ENCODE results near the gene ZNF804B. TPM values are rescaled to one million over a fixed set of nuclear protein-coding genes. Genes with fewer than 3 reads are reported as not detected.

ZNF804B gene
- total and polyA plus RNA-seq, 2 of the 4 experiments (the other 2 are of a cell fraction), result not detected

DNA sequence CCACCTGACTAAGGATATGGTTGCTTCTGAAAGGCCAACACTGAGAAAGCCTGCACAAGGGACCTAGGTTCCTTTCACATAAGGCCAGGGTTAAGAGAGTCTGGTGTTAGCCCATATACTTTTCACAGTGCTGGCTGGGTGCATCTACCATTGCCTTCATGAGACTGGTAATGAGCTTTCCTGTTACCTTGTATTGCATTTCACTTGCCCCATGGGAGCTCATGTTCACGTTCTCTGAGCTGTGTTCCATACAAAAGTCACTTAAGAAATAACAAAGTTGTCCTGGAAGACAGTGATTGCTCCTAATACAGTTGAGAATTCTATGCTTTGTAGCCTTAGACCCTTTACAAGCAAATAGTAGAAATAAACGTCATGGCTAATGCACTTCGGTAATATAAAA lies 373.9 kb downstream of the ZNF804B start:
- dilution Hi-C loops (cut with HindIII; ENCODE audit: low sequenced_read_pairs, unreplicated experiment), result no loop called here

More for the DNA sequence above, 373.9 kb downstream of the ZNF804B start:
- DNase-seq, result no peak
- Histone ChIP-seq H2AK9ac (replicated peaks; ENCODE audit: low read depth, low read length, poor library complexity) (no peak overlapping the region), H4K5ac (ENCODE audit: low read depth, low read length) (no peak overlapping the region), H4K20me1 (ENCODE audit: insufficient read depth, low read length) (no peaks in the 10 kb centered on the region), H2BK15ac (ENCODE audit: low read depth, low read length) (no peak overlapping the region), H3K79me1 (ENCODE audit: low read depth in 1 of 2, low read length in 2 of 2) (no peaks in the 10 kb centered on the region), H3K4me1 (ENCODE audit: control insufficient read depth, insufficient read depth, low read length) (no peaks in the 10 kb centered on the region), H3K9me1 (ENCODE audit: insufficient read depth, low read length) (no peaks in the 10 kb centered on the region), H3K36me3 (ENCODE audit: control insufficient read depth, insufficient read depth, low read length) (no peaks in the 10 kb centered on the region), H2BK5ac (ENCODE audit: low read depth, low read length, poor library complexity, severe bottlenecking) (no peak overlapping the region), H3K9me3 (ENCODE audit: control insufficient read depth, insufficient read depth, low read length) (peaks cover 9% of the 10 kb centered on the region), H3K9ac (ENCODE audit: low read depth, low read length) (no peak overlapping the region), H2BK120ac (ENCODE audit: low read depth, low read length) (no peak overlapping the region), H2AFZ (replicated peaks; ENCODE audit: low read length, poor library complexity) (no peak overlapping the region), H3K27me3 (ENCODE audit: control insufficient read depth, insufficient read depth, low read length) (no peaks in the 10 kb centered on the region), H4K91ac (ENCODE audit: insufficient read depth, low read depth, low read length) (no peak overlapping the region), H3K23ac (ENCODE audit: low read depth, low read length) (no peak overlapping the region), H3K4ac (ENCODE audit: low read depth, low read length) (no peak overlapping the region), H2AK5ac (ENCODE audit: low read depth, low read length) (no peak overlapping the region), H3K18ac (ENCODE audit: low read depth, low read length) (no peak overlapping the region), H3K4me3 (ENCODE audit: insufficient read depth, low read depth, low read length) (no peak overlapping the region), H2BK20ac (ENCODE audit: low read depth, low read length) (no peak overlapping the region), H3K56ac (ENCODE audit: extremely low read depth, insufficient read depth, low read length) (no peak overlapping the region), H3K14ac (replicated peaks; ENCODE audit: low read depth, low read length) (no peak overlapping the region), H3K27ac (ENCODE audit: insufficient read depth, low read length) (no peak overlapping the region), H3K4me2 (ENCODE audit: low read depth, low read length) (no peak overlapping the region), H4K8ac (ENCODE audit: low read depth in 2 of 2, low read length in 2 of 2) (no peak overlapping the region)
- in situ Hi-C loops (cut with MboI; ENCODE audit: low sequenced_read_pairs), result no loop called here
- WGBS, 2 experiments (ENCODE audit: extremely low coverage in 2 of 2, insufficient read length in 1 of 2), result no CpG with 5 or more reads among the region's 3 CpGs
- ATAC-seq (ENCODE audit: low read depth), result no peak
- BruUV-seq (replicated peaks), result no TSS peak
- intact Hi-C loops (cut with micrococcal nuclease), result no loop called here
- POLR2A ChIA-PET (ENCODE audit: unreplicated experiment), result no interaction called here
- CTCF ChIA-PET, result no interaction called here
- TF ChIP-seq MAFK (IDR thresholded peaks at IDR 0.05; ENCODE audit: low read depth, low read length), result no peak
- TF ChIP-seq MAZ (IDR thresholded peaks at IDR 0.05; ENCODE audit: borderline replicate concordance, low read depth, low read length), result no peak
- no peak for TF ChIP-seq ELK1 (IDR thresholded peaks at IDR 0.05; ENCODE audit: borderline replicate concordance, low read depth, low read length)
- no peak for TF ChIP-seq RCOR1 (IDR thresholded peaks at IDR 0.05; ENCODE audit: insufficient replicate concordance, low read length)
- TF ChIP-seq, protein P1, sequence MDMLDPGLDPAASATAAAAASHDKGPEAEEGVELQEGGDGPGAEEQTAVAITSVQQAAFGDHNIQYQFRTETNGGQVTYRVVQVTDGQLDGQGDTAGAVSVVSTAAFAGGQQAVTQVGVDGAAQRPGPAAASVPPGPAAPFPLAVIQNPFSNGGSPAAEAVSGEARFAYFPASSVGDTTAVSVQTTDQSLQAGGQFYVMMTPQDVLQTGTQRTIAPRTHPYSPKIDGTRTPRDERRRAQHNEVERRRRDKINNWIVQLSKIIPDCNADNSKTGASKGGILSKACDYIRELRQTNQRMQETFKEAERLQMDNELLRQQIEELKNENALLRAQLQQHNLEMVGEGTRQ (IDR thresholded peaks at IDR 0.05; ENCODE audit: low read depth, low read length), result no peak
- no peak for TF ChIP-seq CEBPB (IDR thresholded peaks at IDR 0.05; ENCODE audit: low read depth, low read length)
- TF ChIP-seq NFE2L2 (IDR thresholded peaks at IDR 0.05; ENCODE audit: low read depth, low read length), result no peak
- TF ChIP-seq MXI1 (IDR thresholded peaks at IDR 0.05; ENCODE audit: borderline replicate concordance, low read depth, low read length), result no peak
- no peak for TF ChIP-seq BHLHE40 (IDR thresholded peaks at IDR 0.05; ENCODE audit: low read depth, low read length)
- no peak for TF ChIP-seq RAD21 (IDR thresholded peaks at IDR 0.05; ENCODE audit: low read length)
- no peak for TF ChIP-seq FOS (IDR thresholded peaks at IDR 0.05; ENCODE audit: low read depth, low read length)
- TF ChIP-seq SMC3 (IDR thresholded peaks at IDR 0.05; ENCODE audit: low read depth, low read length), result no peak
- TF ChIP-seq RFX5 (IDR thresholded peaks at IDR 0.05; ENCODE audit: low read depth, low read length), result no peak
- no peak for TF ChIP-seq CHD1 (IDR thresholded peaks at IDR 0.05; ENCODE audit: low read depth, low read length)
- TF ChIP-seq, protein P2, sequence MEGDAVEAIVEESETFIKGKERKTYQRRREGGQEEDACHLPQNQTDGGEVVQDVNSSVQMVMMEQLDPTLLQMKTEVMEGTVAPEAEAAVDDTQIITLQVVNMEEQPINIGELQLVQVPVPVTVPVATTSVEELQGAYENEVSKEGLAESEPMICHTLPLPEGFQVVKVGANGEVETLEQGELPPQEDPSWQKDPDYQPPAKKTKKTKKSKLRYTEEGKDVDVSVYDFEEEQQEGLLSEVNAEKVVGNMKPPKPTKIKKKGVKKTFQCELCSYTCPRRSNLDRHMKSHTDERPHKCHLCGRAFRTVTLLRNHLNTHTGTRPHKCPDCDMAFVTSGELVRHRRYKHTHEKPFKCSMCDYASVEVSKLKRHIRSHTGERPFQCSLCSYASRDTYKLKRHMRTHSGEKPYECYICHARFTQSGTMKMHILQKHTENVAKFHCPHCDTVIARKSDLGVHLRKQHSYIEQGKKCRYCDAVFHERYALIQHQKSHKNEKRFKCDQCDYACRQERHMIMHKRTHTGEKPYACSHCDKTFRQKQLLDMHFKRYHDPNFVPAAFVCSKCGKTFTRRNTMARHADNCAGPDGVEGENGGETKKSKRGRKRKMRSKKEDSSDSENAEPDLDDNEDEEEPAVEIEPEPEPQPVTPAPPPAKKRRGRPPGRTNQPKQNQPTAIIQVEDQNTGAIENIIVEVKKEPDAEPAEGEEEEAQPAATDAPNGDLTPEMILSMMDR (conservative IDR thresholded peaks at IDR 0.05; ENCODE audit: low read depth, low read length), result no peak
- no peak for TF ChIP-seq POLR2A (IDR thresholded peaks at IDR 0.05; ENCODE audit: low read depth, low read length)
